Urinary bladder (tissue), 4 donors: ENCODE data around the gene UCKL1. TPM values are rescaled to one million over a fixed set of nuclear protein-coding genes. Genes with fewer than 3 reads are reported as not detected.

Experiments used
- DNase-seq: peaks from one replicate; pipeline ENCODE4 v3.0.0-alpha.2; 2015; ENCODE audit errors: extremely low spot score
- H3K27ac ChIP-seq: one replicate; pipeline ENCODE4 v1.5.1; 2013; ENCODE audit warnings: low read depth, mild to moderate bottlenecking, moderate library complexity
- H3K36me3 ChIP-seq: one replicate; pipeline ENCODE4 v1.6.1; 2013; ENCODE audit warnings: mild to moderate bottlenecking, moderate library complexity; ENCODE audit not compliant: insufficient read depth
- H3K4me1 ChIP-seq: one replicate; pipeline ENCODE4 v1.6.1; 2013; ENCODE audit warnings: mild to moderate bottlenecking, moderate library complexity; ENCODE audit not compliant: insufficient read depth
- H3K4me3 ChIP-seq: one replicate; pipeline ENCODE4 v1.5.1; 2013; ENCODE audit warnings: low read depth, low read length
- WGBS: extraction: QIAGEN DNeasy Blood & Tissue Kit; methylation state at CpG from one replicate; pipeline ENCODE4 v1.1.7; 2013; 5-methylcytosine and 5-hydroxymethylcytosine counted together
- polyA plus RNA-seq: library from polyadenylated mRNA; stranded (reverse); fragments of 200-250 nt; gene quantifications from one replicate; pipeline ENCODE4 v1.2.3, GENCODE V29; 2013
- total RNA-seq: library from RNA; depleted of rRNA; stranded (reverse); fragments of >200 nt; gene quantifications from one replicate; pipeline ENCODE4 v1.2.3, GENCODE V29; 2014
- donor health status: healthy with polysubstance abuse.
- donor health status: healthy.

UCKL1 gene
- 20.1 TPM for total RNA-seq
- 41.2 TPM for polyA plus RNA-seq

GRCh38 chr20:63955827-63956663 is at the start of gene UCKL1:
UCKL1 (minus strand) TSS chr20:63956416; CDS start chr20:63956372, 44 bp downstream.
- no peaks in the 10 kb centered on the region for H3K36me3 ChIP-seq
- under 1% methylated on average over 105 of the region's 105 CpGs for WGBS
- DNase-seq = no peak
- H3K4me1 ChIP-seq = peaks cover 1% of the 10 kb centered on the region
- H3K4me3 ChIP-seq = peak within 1 kb of the TSS; percentile 92
- peak within 1 kb of the TSS; percentile 89 for H3K27ac ChIP-seq

GRCh38 chr20:64005394-64005793 is 49.2 kb upstream of the UCKL1 start:
- peaks cover 3% of the 10 kb centered on the region for H3K36me3 ChIP-seq
- DNase-seq = no peak
- WGBS = 82% methylated on average over 6 of the region's 6 CpGs
- H3K4me3 ChIP-seq = no peak overlapping the region
- H3K4me1 ChIP-seq = no peaks in the 10 kb centered on the region
- no peak overlapping the region for H3K27ac ChIP-seq

- no peak for DNase-seq
- 80% methylated on average over 7 of the region's 7 CpGs for WGBS
- H3K36me3 ChIP-seq = peaks cover 5% of the 10 kb centered on the region
- no peak overlapping the region for H3K27ac ChIP-seq
- H3K4me1 ChIP-seq = no peaks in the 10 kb centered on the region
- H3K4me3 ChIP-seq = no peak overlapping the region
These were observed 47.9 kb upstream of the UCKL1 start for GRCh38 chr20:64003960-64004725.

GRCh38 chr20:64001607-64002011 is 45.4 kb upstream of the UCKL1 start:
- Histone ChIP-seq H3K27ac (no peak overlapping the region), H3K4me1 (no peaks in the 10 kb centered on the region), H3K4me3 (no peak overlapping the region), H3K36me3 (peaks cover 7% of the 10 kb centered on the region)
- no peak for DNase-seq
- WGBS = 72% methylated on average over 11 of the region's 11 CpGs

GRCh38 chr20:64000906-64001305 is 44.7 kb upstream of the UCKL1 start:
- 90% methylated on average over 12 of the region's 12 CpGs for WGBS
- Histone ChIP-seq H3K4me1 (no peaks in the 10 kb centered on the region), H3K36me3 (peaks cover 7% of the 10 kb centered on the region), H3K4me3 (no peak overlapping the region), H3K27ac (no peak overlapping the region)
- DNase-seq = no peak

GRCh38 chr20:63982937-63983336 is 26.7 kb upstream of the UCKL1 start:
- H3K4me1 ChIP-seq = no peaks in the 10 kb centered on the region
- DNase-seq = no peak
- no peak overlapping the region for H3K4me3 ChIP-seq
- WGBS = 93% methylated on average over 14 of the region's 14 CpGs
- H3K36me3 ChIP-seq = peaks cover 2% of the 10 kb centered on the region
- H3K27ac ChIP-seq = no peak overlapping the region

- H3K4me1 ChIP-seq = no peaks in the 10 kb centered on the region
- under 1% methylated on average over 75 of the region's 75 CpGs for WGBS
- peak within 1 kb of the TSS; percentile 74 for H3K27ac ChIP-seq
- peak within 1 kb of the TSS; percentile 83 for H3K4me3 ChIP-seq
- H3K36me3 ChIP-seq = no peaks in the 10 kb centered on the region
- peak; percentile 84 for DNase-seq
These were observed 24.9 kb upstream of the UCKL1 start, which contains the start of gene PRPF6 for GRCh38 chr20:63980806-63981728. PRPF6 (plus strand) TSS chr20:63981132; CDS start chr20:63981246, 114 bp downstream.

GRCh38 chr20:63980317-63980805 is 24.1 kb upstream of the UCKL1 start:
- Histone ChIP-seq H3K4me1 (no peaks in the 10 kb centered on the region), H3K4me3 (peak overlapping the region; percentile 83), H3K36me3 (no peaks in the 10 kb centered on the region), H3K27ac (no peak overlapping the region)
- no peak for DNase-seq
- 75% methylated on average over 15 of the region's 15 CpGs for WGBS

GRCh38 chr20:63979557-63980316 is 23.5 kb upstream of the UCKL1 start, which contains the start of gene SAMD10:
SAMD10 (minus strand) TSS chr20:63979642; CDS start chr20:63979467, 175 bp downstream.
- DNase-seq = peak; percentile 70
- peak within 1 kb of the TSS; percentile 66 for H3K27ac ChIP-seq
- no peaks in the 10 kb centered on the region for H3K36me3 ChIP-seq
- H3K4me3 ChIP-seq = peak within 1 kb of the TSS; percentile 83
- WGBS = 2% methylated on average over 52 of the region's 52 CpGs
- H3K4me1 ChIP-seq = no peaks in the 10 kb centered on the region

- DNase-seq = no peak
- Histone ChIP-seq H3K4me1 (no peaks in the 10 kb centered on the region), H3K4me3 (peak overlapping the region; percentile 47), H3K27ac (peak overlapping the region; percentile 66), H3K36me3 (no peaks in the 10 kb centered on the region)
- WGBS = 1% methylated on average over 47 of the region's 47 CpGs
These were observed 23.0 kb upstream of the UCKL1 start for GRCh38 chr20:63979229-63979556.

GRCh38 chr20:63978319-63979228 is 22.4 kb upstream of the UCKL1 start:
- WGBS = 10% methylated on average over 52 of the region's 52 CpGs
- H3K4me3 ChIP-seq = peak overlapping the region; percentile 47
- peak overlapping the region; percentile 66 for H3K27ac ChIP-seq
- DNase-seq = no peak
- H3K4me1 ChIP-seq = no peaks in the 10 kb centered on the region
- H3K36me3 ChIP-seq = no peaks in the 10 kb centered on the region
